Stimulated activated CD8-positive, alpha-beta memory T cell treated with anti-CD3 and anti-CD28 coated beads, Interleukin-12 subunit alpha, Interleukin-12 subunit beta, amount 100 ng/mL, for 1 hour (primary cell): ENCODE data around the gene LEFTY1.

ENCODE experiments used
- DNase-seq: peaks from one replicate; pipeline ENCODE4 v3.0.0-alpha.2; 2020; ENCODE audit warnings: low read depth

Gene LEFTY1

GRCh38 chr1:225915538-225915991, 26.6 kb upstream of the LEFTY1 start:
- DNase-seq: no peak

GRCh38 chr1:225914947-225915346, 26.0 kb upstream of the LEFTY1 start:
- DNase-seq: no peak

- DNase-seq: no peak
Observed at GRCh38 chr1:225914391-225914790, 25.4 kb upstream of the LEFTY1 start.

DNA sequence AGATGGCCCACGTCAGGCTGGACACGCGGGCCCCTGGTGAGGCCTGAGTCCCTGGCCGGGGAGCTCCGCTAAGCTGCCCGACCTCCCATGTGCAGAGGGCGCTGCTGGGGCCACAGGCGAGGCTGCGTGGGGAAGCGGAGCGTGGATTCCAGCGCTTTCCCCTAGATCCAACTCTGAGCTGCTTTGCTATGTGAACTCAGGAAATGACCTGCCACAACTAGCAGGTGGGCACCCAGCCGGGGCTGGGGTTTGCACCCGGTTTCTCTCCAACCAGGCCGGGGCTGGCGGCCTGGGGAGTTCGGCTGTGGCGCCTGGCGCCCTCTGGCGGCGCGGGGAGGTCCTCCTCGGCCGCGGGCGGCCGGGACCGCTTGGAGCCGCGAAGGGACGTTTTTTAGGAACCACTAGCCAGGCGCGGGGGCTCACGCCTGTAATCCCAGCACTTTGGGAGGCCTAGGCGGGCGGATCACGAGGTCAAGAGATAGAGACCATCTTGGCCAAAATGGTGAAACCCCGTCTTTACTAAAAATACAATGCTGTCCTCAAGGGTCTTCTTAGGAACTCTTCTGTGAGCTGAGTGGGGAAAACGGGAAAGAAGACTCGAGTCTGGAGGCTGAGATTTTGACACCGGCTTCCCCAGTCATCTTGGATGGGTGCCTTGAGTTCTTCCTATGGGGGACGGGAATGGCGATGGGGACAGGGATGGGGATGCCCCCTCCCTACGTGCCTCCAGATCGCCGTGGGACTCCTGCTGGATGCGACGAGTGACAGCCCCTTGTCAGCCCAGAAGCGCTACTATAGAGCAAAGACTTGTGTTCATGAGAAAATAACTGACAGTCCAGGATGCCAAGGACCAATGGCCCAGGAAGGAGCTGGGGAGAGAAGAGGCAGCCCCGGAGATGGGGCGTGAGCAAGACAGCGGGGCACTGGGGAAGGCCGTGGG, 22.5 kb upstream of the LEFTY1 start:
- DNase-seq: peak; percentile 46

DNA sequence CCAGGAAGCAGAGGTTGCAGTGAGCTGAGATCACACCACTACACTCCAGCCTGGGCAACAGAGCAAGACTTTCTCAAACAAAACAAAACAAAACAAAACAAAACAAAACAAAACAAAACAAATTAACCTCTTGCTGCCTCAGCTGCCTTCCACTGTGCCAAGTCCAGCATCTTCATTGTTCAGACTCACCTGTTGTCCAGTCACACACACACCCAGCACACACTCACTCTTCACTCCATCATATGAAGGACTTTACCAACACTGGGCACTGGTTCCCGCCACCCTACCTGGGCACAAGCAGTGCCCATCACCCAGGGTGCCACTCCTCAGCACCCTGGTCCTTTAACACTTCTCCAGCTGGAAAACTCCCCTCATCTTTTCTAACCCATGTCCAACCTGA, 20.5 kb upstream of the LEFTY1 start:
- DNase-seq: no peak

DNA sequence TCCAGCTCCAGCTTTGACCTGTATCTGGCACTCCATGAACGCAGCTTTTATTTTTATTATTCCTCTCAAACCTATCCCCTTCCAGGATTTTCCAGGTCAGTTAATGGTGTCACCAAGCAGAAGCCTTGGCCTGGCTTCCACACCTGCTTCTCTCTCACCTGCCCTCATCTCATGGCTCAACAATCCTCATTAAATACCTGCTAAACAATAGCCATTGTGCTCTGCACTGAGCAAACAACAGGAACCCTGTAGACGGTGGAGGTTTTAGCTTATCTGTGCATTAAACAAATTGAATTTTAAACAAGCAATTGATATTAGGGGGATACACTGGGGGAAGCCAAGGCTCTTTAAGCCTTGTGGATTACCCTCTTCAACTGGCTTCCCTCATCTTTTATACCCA, 19.8 kb upstream of the LEFTY1 start:
- no peak for DNase-seq

DNA sequence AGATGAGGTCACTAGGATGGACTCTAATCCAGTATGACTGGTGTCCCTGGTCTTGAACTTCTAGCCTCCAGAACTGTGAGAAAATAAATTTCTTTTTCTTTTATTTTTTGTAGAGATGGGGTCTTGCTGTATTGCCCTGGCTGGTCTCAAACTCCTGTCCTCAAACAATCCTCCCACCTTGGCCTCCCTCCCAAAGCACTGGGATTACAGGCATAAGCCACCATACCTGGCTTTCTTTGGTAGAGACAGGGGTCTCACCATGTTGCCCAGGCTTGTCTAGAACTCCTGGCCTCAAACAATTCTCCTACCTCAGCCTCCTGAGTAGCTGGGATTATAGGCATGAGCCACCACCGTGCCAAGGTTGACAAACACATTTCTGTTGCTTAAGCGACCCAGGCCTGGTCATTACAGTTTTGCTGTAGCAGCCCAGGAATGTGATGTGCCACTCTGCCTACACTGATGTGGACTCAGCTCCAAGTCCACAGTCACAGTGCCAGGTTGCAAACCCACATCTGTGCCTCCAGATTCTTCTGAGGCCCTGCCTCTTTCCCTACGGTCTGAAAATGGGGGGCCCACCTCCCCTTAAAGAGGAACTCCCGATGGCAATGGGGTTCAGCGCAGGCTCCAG, 19.2 kb upstream of the LEFTY1 start:
- no peak for DNase-seq

GRCh38 chr1:225907341-225907740, 18.4 kb upstream of the LEFTY1 start:
- DNase-seq: no peak

- no peak for DNase-seq
Observed at GRCh38 chr1:225906467-225906866, 17.5 kb upstream of the LEFTY1 start.

DNA sequence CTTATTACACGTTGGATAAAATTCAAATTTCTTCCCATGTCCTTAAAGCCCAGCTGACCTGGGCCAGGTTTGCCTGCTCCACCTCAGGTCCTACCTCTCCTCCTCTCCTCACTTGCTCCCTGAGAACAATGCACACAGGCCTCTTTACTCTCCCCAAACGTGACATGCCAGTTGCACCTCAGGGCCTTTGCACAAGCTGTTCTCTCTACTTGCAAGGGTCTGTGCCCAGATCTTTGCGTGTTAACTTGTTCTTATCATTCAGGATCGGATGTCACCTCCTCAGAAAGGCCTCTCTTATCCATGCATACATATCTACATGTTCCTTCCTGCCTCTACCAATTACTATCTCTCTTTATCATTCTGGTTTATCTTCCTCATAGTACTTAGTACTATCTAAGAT, 14.7 kb upstream of the LEFTY1 start:
- DNase-seq: no peak

DNA sequence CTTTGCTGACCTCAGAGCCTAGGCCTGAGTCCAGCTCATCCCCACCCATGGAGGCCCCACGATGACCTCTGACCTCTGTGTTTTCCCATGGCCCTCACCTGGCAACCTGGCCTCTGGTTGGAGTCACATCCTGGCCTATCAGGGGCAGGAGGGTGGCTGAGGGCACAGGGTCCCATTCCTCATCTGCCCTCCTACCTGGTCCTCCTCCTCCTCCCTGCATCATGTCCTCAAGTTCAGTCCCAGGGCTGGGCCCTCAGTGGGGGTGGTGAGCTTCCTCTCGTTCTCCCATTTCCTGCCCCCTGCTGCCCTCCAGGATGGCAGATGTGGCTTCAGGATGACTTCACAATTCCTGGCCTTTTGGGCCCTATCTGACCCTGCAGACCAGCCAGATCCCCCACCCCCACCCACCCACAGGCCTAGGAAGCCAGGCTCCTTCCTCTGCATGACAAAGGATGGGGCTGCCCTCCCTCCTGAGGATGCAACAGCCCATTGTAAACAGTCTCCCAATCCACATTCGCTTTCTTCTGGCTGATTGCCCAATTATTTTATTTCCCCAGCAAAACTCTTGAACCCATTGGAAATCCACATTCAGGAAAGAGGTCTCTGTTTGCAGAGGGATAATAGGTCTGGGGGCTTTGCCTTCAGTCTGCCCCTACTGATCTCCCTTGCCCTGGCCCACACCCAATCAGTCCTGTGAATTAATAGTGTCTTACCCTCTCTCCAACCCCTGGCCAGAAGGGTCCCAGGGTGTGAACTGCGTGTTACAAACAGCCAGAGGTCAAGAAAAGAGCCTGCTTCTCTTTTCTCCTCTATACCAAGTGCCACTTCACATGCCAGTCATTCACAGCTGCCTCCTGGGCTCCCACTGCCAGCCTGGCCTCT, 10.3 kb upstream of the LEFTY1 start:
- DNase-seq: no peak

GRCh38 chr1:225897595-225898514, 8.9 kb upstream of the LEFTY1 start:
- DNase-seq: no peak

DNA sequence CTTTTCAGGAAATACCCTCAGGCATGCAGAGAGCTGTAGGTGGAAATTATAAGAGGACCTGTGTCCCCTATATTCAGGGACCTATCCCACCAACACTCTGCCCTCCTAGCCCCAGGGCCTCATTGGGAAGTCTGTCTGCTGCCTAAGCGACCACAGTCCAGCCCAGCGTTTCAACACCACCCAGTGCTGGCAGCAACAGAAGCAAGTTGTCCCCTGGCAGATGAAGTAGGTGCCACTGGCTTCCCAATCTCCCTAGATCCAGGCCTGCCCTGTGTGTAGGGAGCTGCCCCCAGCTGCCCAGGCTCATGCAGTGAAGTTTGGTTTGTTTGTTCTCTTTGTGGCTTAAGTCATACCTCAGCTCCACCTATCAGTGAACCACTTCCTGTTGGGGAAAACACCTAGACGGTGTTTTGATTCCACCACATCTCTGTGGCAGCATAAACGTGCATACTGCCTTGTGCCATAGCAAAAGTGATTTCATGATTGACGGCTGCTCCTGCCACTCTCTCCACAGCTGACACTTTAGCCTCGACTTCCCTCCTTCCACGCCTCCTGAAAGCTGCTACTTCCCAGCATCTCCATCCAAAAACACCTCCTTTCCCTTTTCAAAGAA, 8.1 kb upstream of the LEFTY1 start:
- DNase-seq: peak; percentile 45

GRCh38 chr1:225896494-225896893, 7.5 kb upstream of the LEFTY1 start:
- no peak for DNase-seq

GRCh38 chr1:225892307-225892706, 3.4 kb upstream of the LEFTY1 start:
- DNase-seq: no peak

GRCh38 chr1:225891229-225891972, 2.5 kb upstream of the LEFTY1 start:
- no peak for DNase-seq

DNA sequence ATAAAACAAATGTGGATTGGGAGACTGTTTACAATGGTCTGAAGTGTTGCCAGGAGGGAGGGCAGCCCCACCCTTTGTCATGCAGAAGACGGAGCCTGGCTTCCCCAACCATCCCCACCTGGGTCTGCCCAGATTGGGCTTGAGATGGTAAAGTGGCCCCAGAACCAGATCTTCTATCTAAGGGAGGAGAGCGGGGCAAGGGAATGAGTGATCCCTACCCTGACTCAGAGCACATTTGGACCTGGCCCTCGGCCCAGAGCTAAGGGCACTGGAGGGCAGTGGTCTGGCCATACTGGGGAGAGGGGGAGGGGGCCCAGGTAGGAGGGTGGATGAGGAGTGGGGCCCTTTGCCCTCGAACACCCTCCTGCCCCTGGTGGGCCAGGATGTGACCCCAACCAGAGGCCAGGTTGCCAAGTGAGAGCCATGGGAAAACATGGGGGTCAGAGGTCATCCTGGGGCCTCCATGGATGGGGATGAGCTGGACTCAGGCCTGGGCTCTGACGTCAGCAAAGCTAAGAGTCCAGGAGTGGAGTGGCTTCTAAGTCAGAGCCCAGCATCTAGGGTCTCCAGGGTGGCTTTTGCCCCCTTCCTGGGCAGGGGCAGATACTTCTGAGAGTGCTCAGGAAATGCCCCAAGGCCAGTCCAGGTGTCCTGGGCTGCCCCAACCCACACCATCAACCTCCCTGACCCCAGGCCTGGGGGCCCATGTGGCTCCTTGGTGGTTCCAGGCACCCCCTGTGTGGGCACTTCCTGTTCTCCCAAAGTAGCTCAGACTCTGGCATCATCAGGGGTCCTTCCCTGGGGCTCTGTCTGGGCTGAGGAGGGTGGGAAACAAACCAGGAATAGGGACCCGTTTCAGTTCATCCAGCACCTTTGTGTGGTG, 1.6 kb upstream of the LEFTY1 start:
- DNase-seq: no peak

DNA sequence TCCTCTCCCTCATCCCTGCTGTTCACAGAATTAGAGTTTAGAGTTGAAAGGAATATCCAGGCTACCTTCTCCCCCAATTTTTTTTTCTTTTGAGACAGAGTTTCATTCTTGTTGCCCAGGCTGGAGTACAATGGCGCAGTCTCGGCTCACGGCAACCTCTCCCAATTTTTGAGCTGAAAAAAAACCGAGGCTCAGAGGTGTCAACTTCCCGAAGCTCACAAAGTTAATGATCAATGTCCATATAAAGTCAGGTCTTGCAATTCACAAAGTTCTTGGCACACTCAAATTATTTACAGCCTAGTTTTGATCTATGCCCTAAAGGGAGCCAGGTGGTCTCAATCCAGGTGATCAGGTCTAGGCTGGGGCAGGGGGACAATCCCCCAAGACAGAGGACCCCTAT, 797 bp upstream of the LEFTY1 start:
- DNase-seq: no peak

GRCh38 chr1:225888289-225888897, 553 bp downstream of the LEFTY1 start:
- no peak for DNase-seq
